Measurements from ENCODE around the gene BTD. TPM values are rescaled to one million over a fixed set of nuclear protein-coding genes. Genes with fewer than 3 reads are reported as not detected.
A peak's percentile ranks its signal among the peaks of the same experiment; 100 is the strongest.

The BTD gene
- total RNA-seq, 2 experiments from 2014 or later: 8.7 to 9.7 TPM

DNA sequence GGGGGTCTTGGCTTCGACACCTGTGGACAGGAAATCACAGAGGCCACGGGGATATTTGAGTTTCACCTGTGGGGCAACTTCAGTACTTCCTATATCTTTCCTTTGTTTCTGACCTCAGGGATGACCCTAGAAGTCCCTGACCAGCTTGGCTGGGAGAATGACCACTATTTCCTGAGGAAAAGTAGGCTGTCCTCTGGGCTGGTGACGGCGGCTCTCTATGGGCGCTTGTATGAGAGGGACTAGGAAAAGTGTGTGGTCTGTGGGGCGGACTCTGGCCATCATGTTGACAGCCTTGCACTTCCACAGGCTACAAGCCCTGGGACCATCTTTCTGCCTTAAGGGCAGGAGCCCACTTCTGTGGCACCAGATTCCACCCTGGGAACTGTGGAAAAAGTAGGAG lies 43.7 kb downstream of the BTD start:
- no peak for DNase-seq
- intact Hi-C loops (cut with micrococcal nuclease): loop anchor here (5.0 kb wide), 1 partner anchor 662 kb away; no protein-coding TSS in a partner anchor
- H3K9me3 Mint-ChIP-seq: no peaks in the 10 kb centered on the region
- H3K27me3 Mint-ChIP-seq (ENCODE audit: low read depth): peaks cover 4% of the 10 kb centered on the region
- H3K4me3 Mint-ChIP-seq: no peak overlapping the region
- H3K36me3 Mint-ChIP-seq (ENCODE audit: low read depth): peaks cover 10% of the 10 kb centered on the region
- no peak overlapping the region for H3K27ac Mint-ChIP-seq
- CTCF ChIA-PET: interaction anchor here (0.6 kb wide), 1 partner anchor 167 kb away, joined by 4 read pairs; no protein-coding TSS in a partner anchor
- peaks cover 35% of the 10 kb centered on the region for H3K4me1 Mint-ChIP-seq (ENCODE audit: low read depth)

DNA sequence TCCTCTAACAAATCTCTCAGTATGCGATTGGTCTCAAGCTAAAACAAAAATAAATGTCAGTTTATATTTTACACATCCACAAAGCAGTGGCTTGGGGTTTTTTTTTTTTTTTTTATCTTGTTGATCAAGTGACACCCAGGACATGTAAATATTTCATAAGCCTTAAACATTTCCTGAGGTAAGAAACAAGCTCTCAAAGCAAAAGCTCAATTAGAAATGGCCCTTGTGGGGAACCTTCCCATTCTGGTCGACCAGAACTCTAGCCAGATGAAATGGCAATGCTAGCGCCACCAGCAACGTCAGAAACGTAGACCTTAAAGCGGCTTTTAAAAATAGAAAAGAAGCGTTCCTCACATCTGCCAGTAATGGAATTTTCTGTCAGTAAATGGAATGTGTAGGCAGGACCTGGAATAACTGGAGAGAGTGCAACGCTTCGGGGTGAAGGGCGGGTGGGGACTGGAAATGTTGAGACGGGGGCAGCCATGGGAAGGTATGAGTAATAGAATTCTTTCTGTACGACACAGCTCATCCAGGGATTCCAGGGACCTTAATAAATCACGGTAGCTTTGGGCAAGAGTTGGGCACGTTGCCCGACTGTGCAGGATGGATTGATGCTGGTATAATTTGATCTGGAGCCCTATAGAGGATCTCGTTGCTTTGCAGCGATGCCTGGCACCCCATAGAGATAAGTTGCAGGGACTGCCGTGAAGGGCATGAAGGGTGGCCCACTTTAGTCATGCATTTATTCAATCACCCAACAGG lies 44.4 kb downstream of the BTD start:
- Mint-ChIP-seq H3K9me3 (no peaks in the 10 kb centered on the region), H3K27ac (no peak overlapping the region), H3K4me3 (no peak overlapping the region), H3K4me1 (ENCODE audit: low read depth) (peaks cover 35% of the 10 kb centered on the region), H3K36me3 (ENCODE audit: low read depth) (peaks cover 10% of the 10 kb centered on the region), H3K27me3 (ENCODE audit: low read depth) (peaks cover 4% of the 10 kb centered on the region)
- CTCF ChIA-PET: interaction anchor here (0.6 to 2.6 kb wide), 3 partner anchors 12 to 167 kb away, joined by 4 to 5 read pairs (median 5); no protein-coding TSS in a partner anchor
- no peak for DNase-seq
- intact Hi-C loops (cut with micrococcal nuclease): loop anchor here (2.0 to 5.0 kb wide), 2 partner anchors 15 to 661 kb away; no protein-coding TSS in a partner anchor

DNA sequence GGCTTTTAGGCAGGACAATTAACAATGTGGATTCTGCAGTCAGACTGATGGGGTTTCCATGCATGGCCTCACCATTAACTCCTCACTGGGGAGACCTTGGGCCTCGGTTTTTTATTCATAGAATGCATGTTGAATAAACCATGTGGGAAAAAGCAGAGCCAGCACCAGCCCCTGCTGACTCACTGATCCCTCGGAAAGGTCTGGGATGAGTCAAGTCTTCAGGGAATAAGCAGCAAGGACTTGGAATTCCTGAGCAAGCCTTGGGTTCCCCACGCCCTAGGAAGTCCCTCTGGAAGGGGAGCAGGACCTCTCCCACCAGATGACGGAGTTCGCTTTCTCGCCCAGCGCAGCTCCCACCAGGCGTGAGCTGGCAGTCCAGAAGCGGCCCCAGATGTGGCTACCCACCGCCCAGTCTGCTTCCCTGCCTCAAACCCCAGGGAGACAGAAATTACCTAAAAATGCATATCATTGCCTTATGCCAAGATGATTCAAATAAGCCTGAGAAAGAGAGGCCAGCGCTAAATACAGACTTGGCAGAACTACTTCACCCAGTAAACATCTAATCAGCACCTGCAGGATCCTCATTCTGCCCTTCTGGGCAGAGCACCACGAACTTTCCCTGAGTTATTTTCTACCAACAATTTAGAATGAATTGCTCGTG lies 45.4 kb downstream of the BTD start:
- CTCF ChIA-PET: interaction anchor here (0.6 to 2.6 kb wide), 3 partner anchors 13 to 154 kb away, joined by 3 to 5 read pairs (median 3); no protein-coding TSS in a partner anchor
- no peak overlapping the region for H3K4me3 Mint-ChIP-seq
- peaks cover 6% of the 10 kb centered on the region for H3K36me3 Mint-ChIP-seq (ENCODE audit: low read depth)
- intact Hi-C loops (cut with micrococcal nuclease): loop anchor here (1.0 to 5.0 kb wide), 8 partner anchors 11 to 660 kb away; partner anchors contain the start of genes BTD and HACL1
- H3K4me1 Mint-ChIP-seq (ENCODE audit: low read depth): peaks cover 35% of the 10 kb centered on the region
- H3K27me3 Mint-ChIP-seq (ENCODE audit: low read depth): peaks cover 4% of the 10 kb centered on the region
- peak overlapping the region; percentile 76 for H3K27ac Mint-ChIP-seq
- DNase-seq: no peak
- H3K9me3 Mint-ChIP-seq: no peaks in the 10 kb centered on the region

GRCh38 chr3:15647611-15648167 lies 46.1 kb downstream of the BTD start:
- intact Hi-C loops (cut with micrococcal nuclease): loop anchor here (1.0 to 5.0 kb wide), 8 partner anchors 11 to 660 kb away; partner anchors contain the start of genes BTD and HACL1
- H3K4me1 Mint-ChIP-seq (ENCODE audit: low read depth): peaks cover 35% of the 10 kb centered on the region
- peak; percentile 87 for DNase-seq
- CTCF ChIA-PET: interaction anchor here (0.6 to 2.6 kb wide), 3 partner anchors 13 to 153 kb away, joined by 3 to 5 read pairs (median 3); no protein-coding TSS in a partner anchor
- no peaks in the 10 kb centered on the region for H3K9me3 Mint-ChIP-seq
- peaks cover 4% of the 10 kb centered on the region for H3K27me3 Mint-ChIP-seq (ENCODE audit: low read depth)
- H3K27ac Mint-ChIP-seq: peak overlapping the region; percentile 76
- peaks cover 4% of the 10 kb centered on the region for H3K36me3 Mint-ChIP-seq (ENCODE audit: low read depth)
- peak overlapping the region; percentile 36 for H3K4me3 Mint-ChIP-seq

- Mint-ChIP-seq H3K27ac (no peak overlapping the region), H3K4me1 (ENCODE audit: low read depth) (peaks cover 35% of the 10 kb centered on the region), H3K27me3 (ENCODE audit: low read depth) (peaks cover 4% of the 10 kb centered on the region), H3K36me3 (ENCODE audit: low read depth) (peaks cover 1% of the 10 kb centered on the region), H3K9me3 (no peaks in the 10 kb centered on the region), H3K4me3 (no peak overlapping the region)
- CTCF ChIA-PET: interaction anchor here (0.5 to 1.6 kb wide), 5 partner anchors 8 to 598 kb away, joined by 3 to 4 read pairs (median 4); no protein-coding TSS in a partner anchor
- intact Hi-C loops (cut with micrococcal nuclease): loop anchor here (5.0 kb wide), 1 partner anchor 658 kb away; no protein-coding TSS in a partner anchor
- no peak for DNase-seq
Observed at GRCh38 chr3:15649341-15649740, 47.8 kb downstream of the BTD start.

GRCh38 chr3:15649858-15650257 lies 48.3 kb downstream of the BTD start:
- CTCF ChIA-PET: interaction anchor here (0.5 to 1.6 kb wide), 4 partner anchors 9 to 598 kb away, joined by 3 to 4 read pairs (median 4); no protein-coding TSS in a partner anchor
- H3K27ac Mint-ChIP-seq: no peak overlapping the region

DNA sequence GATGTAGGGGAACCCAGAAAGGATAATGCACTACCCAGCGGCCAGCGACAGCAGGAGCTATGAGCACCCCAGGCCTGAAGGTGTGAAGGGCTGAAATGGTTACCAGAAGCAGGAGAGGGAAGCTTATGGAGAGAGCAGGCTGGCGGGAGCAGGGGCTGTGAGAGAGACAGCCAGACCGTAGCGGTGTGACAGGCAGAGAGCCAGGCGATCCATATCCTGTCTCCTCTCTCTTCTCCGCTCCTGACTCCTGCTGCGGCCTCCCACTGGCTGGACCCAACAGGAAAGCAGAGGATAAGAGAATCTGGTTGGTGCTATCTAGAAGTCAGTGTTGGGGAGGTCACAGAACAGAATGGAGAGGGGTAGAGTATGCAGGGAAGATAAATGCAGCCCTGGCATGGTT lies 49.9 kb downstream of the BTD start:
- H3K36me3 Mint-ChIP-seq (ENCODE audit: low read depth): peaks cover 6% of the 10 kb centered on the region
- H3K27me3 Mint-ChIP-seq (ENCODE audit: low read depth): peaks cover 4% of the 10 kb centered on the region
- CTCF ChIA-PET: interaction anchor here (0.8 kb wide), 1 partner anchor 388 kb away, joined by 4 read pairs; no protein-coding TSS in a partner anchor
- H3K4me3 Mint-ChIP-seq: no peak overlapping the region
- DNase-seq: no peak
- H3K27ac Mint-ChIP-seq: no peak overlapping the region
- peaks cover 32% of the 10 kb centered on the region for H3K4me1 Mint-ChIP-seq (ENCODE audit: low read depth)
- H3K9me3 Mint-ChIP-seq: peaks cover 7% of the 10 kb centered on the region
- intact Hi-C loops (cut with micrococcal nuclease): no loop called here

More at GRCh38 chr3:15649858-15650257, 48.3 kb downstream of the BTD start:
- H3K36me3 Mint-ChIP-seq (ENCODE audit: low read depth): peaks cover 1% of the 10 kb centered on the region
- H3K4me3 Mint-ChIP-seq: no peak overlapping the region
- DNase-seq: no peak
- peaks cover 35% of the 10 kb centered on the region for H3K4me1 Mint-ChIP-seq (ENCODE audit: low read depth)
- H3K9me3 Mint-ChIP-seq: no peaks in the 10 kb centered on the region
- H3K27me3 Mint-ChIP-seq (ENCODE audit: low read depth): peaks cover 4% of the 10 kb centered on the region
- intact Hi-C loops (cut with micrococcal nuclease): loop anchor here (5.0 kb wide), 1 partner anchor 657 kb away; no protein-coding TSS in a partner anchor

GRCh38 chr3:15653321-15653720 lies 51.8 kb downstream of the BTD start:
- H3K4me3 Mint-ChIP-seq: no peak overlapping the region
- H3K4me1 Mint-ChIP-seq (ENCODE audit: low read depth): peaks cover 15% of the 10 kb centered on the region
- H3K27me3 Mint-ChIP-seq (ENCODE audit: low read depth): peaks cover 4% of the 10 kb centered on the region
- no peak overlapping the region for H3K27ac Mint-ChIP-seq
- no peak for DNase-seq
- CTCF ChIA-PET: no interaction called here
- H3K36me3 Mint-ChIP-seq (ENCODE audit: low read depth): peaks cover 6% of the 10 kb centered on the region
- H3K9me3 Mint-ChIP-seq: peaks cover 16% of the 10 kb centered on the region
- intact Hi-C loops (cut with micrococcal nuclease): no loop called here

- H3K36me3 Mint-ChIP-seq (ENCODE audit: low read depth): peaks cover 6% of the 10 kb centered on the region
- no peak overlapping the region for H3K4me3 Mint-ChIP-seq
- intact Hi-C loops (cut with micrococcal nuclease): no loop called here
- H3K27me3 Mint-ChIP-seq (ENCODE audit: low read depth): peaks cover 4% of the 10 kb centered on the region
- DNase-seq: no peak
- H3K27ac Mint-ChIP-seq: no peak overlapping the region
- CTCF ChIA-PET: no interaction called here
- H3K9me3 Mint-ChIP-seq: peaks cover 21% of the 10 kb centered on the region
- peaks cover 6% of the 10 kb centered on the region for H3K4me1 Mint-ChIP-seq (ENCODE audit: low read depth)
Observed at GRCh38 chr3:15654127-15654526, 52.6 kb downstream of the BTD start.

DNA sequence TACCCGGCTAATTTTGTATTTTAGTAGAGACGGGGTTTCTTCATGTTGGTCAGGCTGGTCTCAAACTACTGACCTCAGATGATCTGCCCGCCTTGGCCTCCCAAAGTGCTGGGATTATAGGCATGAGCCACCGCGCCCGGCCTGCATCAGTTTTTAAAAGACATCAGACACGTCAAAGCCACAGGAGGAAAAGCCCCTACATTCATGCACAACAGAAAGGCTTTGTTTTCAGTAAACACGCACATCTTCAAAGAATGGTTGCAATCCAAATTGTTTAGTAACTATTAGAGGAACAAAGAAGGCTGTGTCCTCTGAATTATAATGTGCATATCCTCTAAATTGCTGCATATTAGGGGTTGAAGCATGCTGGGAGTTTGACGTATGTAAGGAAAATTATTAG lies 53.3 kb downstream of the BTD start:
- H3K4me1 Mint-ChIP-seq (ENCODE audit: low read depth): peaks cover 5% of the 10 kb centered on the region
- peaks cover 21% of the 10 kb centered on the region for H3K9me3 Mint-ChIP-seq
- H3K4me3 Mint-ChIP-seq: no peak overlapping the region
- CTCF ChIA-PET: interaction anchor here (0.6 kb wide), 1 partner anchor 21 kb away, joined by 3 read pairs; no protein-coding TSS in a partner anchor
- intact Hi-C loops (cut with micrococcal nuclease): no loop called here
- H3K36me3 Mint-ChIP-seq (ENCODE audit: low read depth): peaks cover 5% of the 10 kb centered on the region
- no peak overlapping the region for H3K27ac Mint-ChIP-seq
- no peaks in the 10 kb centered on the region for H3K27me3 Mint-ChIP-seq (ENCODE audit: low read depth)
- DNase-seq: no peak

DNA sequence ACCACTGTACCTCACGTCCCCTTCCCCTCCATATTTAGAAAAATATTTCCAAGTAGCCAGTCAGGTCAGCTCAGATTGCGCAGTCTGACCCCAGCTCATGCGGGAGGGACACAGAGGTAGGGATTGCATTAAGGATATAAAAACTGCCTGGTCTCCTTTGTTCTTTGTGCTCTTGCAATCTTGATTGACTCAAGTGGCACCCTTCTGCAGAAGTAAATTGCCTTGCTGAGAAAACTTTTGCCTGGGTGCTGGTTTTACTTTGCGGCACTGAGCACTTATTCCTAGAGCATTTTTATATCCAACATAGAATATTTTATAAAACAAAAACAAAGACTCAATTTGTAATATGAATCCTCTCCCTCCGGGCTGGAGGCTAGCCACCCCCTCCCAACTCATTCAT lies 54.8 kb downstream of the BTD start:
- DNase-seq: no peak
- Mint-ChIP-seq H3K27me3 (ENCODE audit: low read depth) (no peaks in the 10 kb centered on the region), H3K36me3 (ENCODE audit: low read depth) (peaks cover 5% of the 10 kb centered on the region), H3K9me3 (peaks cover 21% of the 10 kb centered on the region), H3K4me1 (ENCODE audit: low read depth) (peaks cover 5% of the 10 kb centered on the region), H3K27ac (no peak overlapping the region), H3K4me3 (no peak overlapping the region)
- CTCF ChIA-PET: interaction anchor here (0.6 kb wide), 1 partner anchor 156 kb away, joined by 3 read pairs; no protein-coding TSS in a partner anchor
- intact Hi-C loops (cut with micrococcal nuclease): no loop called here

GRCh38 chr3:15657016-15657415 lies 55.5 kb downstream of the BTD start:
- peaks cover 5% of the 10 kb centered on the region for H3K36me3 Mint-ChIP-seq (ENCODE audit: low read depth)
- CTCF ChIA-PET: interaction anchor here (0.8 kb wide), 1 partner anchor 213 kb away, joined by 3 read pairs; no protein-coding TSS in a partner anchor
- H3K9me3 Mint-ChIP-seq: peaks cover 21% of the 10 kb centered on the region

More at GRCh38 chr3:15657016-15657415, 55.5 kb downstream of the BTD start:
- intact Hi-C loops (cut with micrococcal nuclease): no loop called here
- Mint-ChIP-seq H3K27me3 (ENCODE audit: low read depth) (no peaks in the 10 kb centered on the region), H3K27ac (no peak overlapping the region), H3K4me1 (ENCODE audit: low read depth) (peaks cover 5% of the 10 kb centered on the region), H3K4me3 (no peak overlapping the region)
- no peak for DNase-seq

Data from activated naive CD4-positive, alpha-beta T cell treated with anti-CD3 and anti-CD28 coated beads for 36 hours (primary cell).